Hepatocyte (in vitro differentiated cells): ENCODE measurements around the gene POLD3.

ENCODE experiments used
- CTCF ChIP-seq: fragments of 200-600 bp; sonication (generic); IDR thresholded peaks from 2 replicates; pipeline ENCODE4 v1.5.1; 2016; ENCODE audit warnings: antibody characterized with exemption, mild to moderate bottlenecking; ENCODE audit not compliant: poor library complexity
- EZH2 ChIP-seq: fragments of 200-600 bp; sonication (generic); IDR thresholded peaks from 2 replicates; pipeline ENCODE4 v1.6.1; 2016; ENCODE audit warnings: antibody characterized with exemption, mild to moderate bottlenecking, borderline replicate concordance

GRCh38 chr11:74638869-74639268 is 46.5 kb downstream of the POLD3 start:
- TF ChIP-seq CTCF: no peak
- TF ChIP-seq EZH2: no peak
